EL (cell line): ENCODE measurements around the gene TRIM63.
"Not testable (repeated sequence)": the region's sequence is repeated elsewhere in the genome, so short reads cannot be mapped to it uniquely, and the experiment has no call there.

ENCODE experiments used
- DNase-seq: peaks from one replicate; pipeline ENCODE4 v3.0.0-alpha.2; 2016

Gene TRIM63

GRCh38 chr1:26067432-26067911 lies at the start of gene TRIM63:
Gene TRIM63 (minus strand): TSS chr1:26067630. CDS start chr1:26067494, 136 bp downstream.
- no peak for DNase-seq

GRCh38 chr1:26114165-26114927 lies 46.9 kb upstream of the TRIM63 start:
- no peak for DNase-seq

GRCh38 chr1:26112407-26112775 lies 45.0 kb upstream of the TRIM63 start:
- DNase-seq = no peak

- peak; percentile 95 for DNase-seq
These were observed 44.3 kb upstream of the TRIM63 start, which contains the start of gene PDIK1L for GRCh38 chr1:26111530-26112406. Gene PDIK1L (plus strand): TSS chr1:26111824. CDS start chr1:26114309, 2,485 bp downstream.

GRCh38 chr1:26110731-26111529 lies 43.5 kb upstream of the TRIM63 start:
- DNase-seq = peak; percentile 74

GRCh38 chr1:26109229-26110164 lies 42.1 kb upstream of the TRIM63 start:
- no peak for DNase-seq

GRCh38 chr1:26105226-26105548 lies 37.8 kb upstream of the TRIM63 start:
- DNase-seq = not testable (repeated sequence)

GRCh38 chr1:26102526-26102925 lies 35.1 kb upstream of the TRIM63 start:
- DNase-seq = peak; percentile 64

GRCh38 chr1:26102119-26102518 lies 34.7 kb upstream of the TRIM63 start:
- peak; percentile 30 for DNase-seq

GRCh38 chr1:26100204-26100603 lies 32.8 kb upstream of the TRIM63 start:
- not testable (repeated sequence) for DNase-seq

GRCh38 chr1:26099780-26100179 lies 32.4 kb upstream of the TRIM63 start:
- no peak for DNase-seq

- DNase-seq = no peak
These were observed 31.2 kb upstream of the TRIM63 start for GRCh38 chr1:26098602-26099001.

- peak; percentile 92 for DNase-seq
These were observed 30.3 kb upstream of the TRIM63 start for GRCh38 chr1:26097696-26098095.

- no peak for DNase-seq
These were observed 29.0 kb upstream of the TRIM63 start for GRCh38 chr1:26096471-26096870.

- peak; percentile 55 for DNase-seq
These were observed 27.4 kb upstream of the TRIM63 start for GRCh38 chr1:26094677-26095383.

GRCh38 chr1:26094076-26094669 lies 26.7 kb upstream of the TRIM63 start:
- DNase-seq = no peak

- not testable (repeated sequence) for DNase-seq
These were observed 26.1 kb upstream of the TRIM63 start for GRCh38 chr1:26093569-26093968.

GRCh38 chr1:26092422-26092821 lies 25.0 kb upstream of the TRIM63 start:
- no peak for DNase-seq

- no peak for DNase-seq
These were observed 23.5 kb upstream of the TRIM63 start for GRCh38 chr1:26090893-26091292.

- DNase-seq = no peak
These were observed 21.7 kb upstream of the TRIM63 start for GRCh38 chr1:26089125-26089524.

- DNase-seq = no peak
These were observed 17.4 kb upstream of the TRIM63 start for GRCh38 chr1:26084844-26085243.
